ENCODE data around the gene AGBL4.

Gene AGBL4

GRCh38 chr1:48948562-48948961 is 1075.2 kb downstream of the AGBL4 start:
- Histone ChIP-seq H3K36me3 (ENCODE audit: insufficient read depth, low read length) (no peaks in the 10 kb centered on the region), H3K27ac (ENCODE audit: low read depth, low read length) (no peak overlapping the region), H3K4me1 (ENCODE audit: control insufficient read depth, insufficient read depth, low read length, unreplicated experiment) (no peaks in the 10 kb centered on the region), H3K27me3 (ENCODE audit: insufficient read depth, low read length) (no peaks in the 10 kb centered on the region), H3K79me2 (ENCODE audit: control insufficient read depth, insufficient read depth, low read length, unreplicated experiment) (no peaks in the 10 kb centered on the region), H3K4me3 (ENCODE audit: low read depth, low read length) (no peak overlapping the region), H2AFZ (ENCODE audit: low read length, unreplicated experiment) (no peak overlapping the region)

GRCh38 chr1:48947761-48948537 is 1075.8 kb downstream of the AGBL4 start:
- H3K79me2 ChIP-seq (ENCODE audit: control insufficient read depth, insufficient read depth, low read length, unreplicated experiment), result no peaks in the 10 kb centered on the region
- H3K4me3 ChIP-seq (ENCODE audit: low read depth, low read length), result no peak overlapping the region
- no peaks in the 10 kb centered on the region for H3K27me3 ChIP-seq (ENCODE audit: insufficient read depth, low read length)
- H3K36me3 ChIP-seq (ENCODE audit: insufficient read depth, low read length), result no peaks in the 10 kb centered on the region
- no peaks in the 10 kb centered on the region for H3K4me1 ChIP-seq (ENCODE audit: control insufficient read depth, insufficient read depth, low read length, unreplicated experiment)
- no peak overlapping the region for H2AFZ ChIP-seq (ENCODE audit: low read length, unreplicated experiment)
- H3K27ac ChIP-seq (ENCODE audit: low read depth, low read length), result no peak overlapping the region

- Histone ChIP-seq H2AFZ (ENCODE audit: low read length, unreplicated experiment) (no peak overlapping the region), H3K36me3 (ENCODE audit: insufficient read depth, low read length) (no peaks in the 10 kb centered on the region), H3K27me3 (ENCODE audit: insufficient read depth, low read length) (no peaks in the 10 kb centered on the region), H3K27ac (ENCODE audit: low read depth, low read length) (no peak overlapping the region), H3K79me2 (ENCODE audit: control insufficient read depth, insufficient read depth, low read length, unreplicated experiment) (no peaks in the 10 kb centered on the region), H3K4me3 (ENCODE audit: low read depth, low read length) (no peak overlapping the region), H3K4me1 (ENCODE audit: control insufficient read depth, insufficient read depth, low read length, unreplicated experiment) (no peaks in the 10 kb centered on the region)
These were observed 1077.7 kb downstream of the AGBL4 start for GRCh38 chr1:48946070-48946469.

GRCh38 chr1:48944811-48945210 is 1078.9 kb downstream of the AGBL4 start:
- Histone ChIP-seq H3K27ac (ENCODE audit: low read depth, low read length) (no peak overlapping the region), H3K27me3 (ENCODE audit: insufficient read depth, low read length) (no peaks in the 10 kb centered on the region), H3K79me2 (ENCODE audit: control insufficient read depth, insufficient read depth, low read length, unreplicated experiment) (no peaks in the 10 kb centered on the region), H3K4me3 (ENCODE audit: low read depth, low read length) (no peak overlapping the region), H3K36me3 (ENCODE audit: insufficient read depth, low read length) (no peaks in the 10 kb centered on the region), H3K4me1 (ENCODE audit: control insufficient read depth, insufficient read depth, low read length, unreplicated experiment) (no peaks in the 10 kb centered on the region), H2AFZ (ENCODE audit: low read length, unreplicated experiment) (no peak overlapping the region)

- no peak overlapping the region for H2AFZ ChIP-seq (ENCODE audit: low read length, unreplicated experiment)
- H3K27ac ChIP-seq (ENCODE audit: low read depth, low read length), result no peak overlapping the region
- H3K79me2 ChIP-seq (ENCODE audit: control insufficient read depth, insufficient read depth, low read length, unreplicated experiment), result no peaks in the 10 kb centered on the region
- no peaks in the 10 kb centered on the region for H3K27me3 ChIP-seq (ENCODE audit: insufficient read depth, low read length)
- H3K36me3 ChIP-seq (ENCODE audit: insufficient read depth, low read length), result no peaks in the 10 kb centered on the region
- H3K4me1 ChIP-seq (ENCODE audit: control insufficient read depth, insufficient read depth, low read length, unreplicated experiment), result no peaks in the 10 kb centered on the region
- no peak overlapping the region for H3K4me3 ChIP-seq (ENCODE audit: low read depth, low read length)
These were observed 1079.9 kb downstream of the AGBL4 start for GRCh38 chr1:48943826-48944225.

- H3K27ac ChIP-seq (ENCODE audit: low read depth, low read length), result no peak overlapping the region
These were observed 1080.4 kb downstream of the AGBL4 start for GRCh38 chr1:48943393-48943792.

GRCh38 chr1:48940962-48941732 is 1082.6 kb downstream of the AGBL4 start:
- Histone ChIP-seq H3K4me1 (ENCODE audit: control insufficient read depth, insufficient read depth, low read length, unreplicated experiment) (no peaks in the 10 kb centered on the region), H3K36me3 (ENCODE audit: insufficient read depth, low read length) (no peaks in the 10 kb centered on the region), H3K27me3 (ENCODE audit: insufficient read depth, low read length) (no peaks in the 10 kb centered on the region), H3K79me2 (ENCODE audit: control insufficient read depth, insufficient read depth, low read length, unreplicated experiment) (no peaks in the 10 kb centered on the region), H3K27ac (ENCODE audit: low read depth, low read length) (no peak overlapping the region), H2AFZ (ENCODE audit: low read length, unreplicated experiment) (no peak overlapping the region), H3K4me3 (ENCODE audit: low read depth, low read length) (no peak overlapping the region)

More at GRCh38 chr1:48943393-48943792, 1080.4 kb downstream of the AGBL4 start:
- no peaks in the 10 kb centered on the region for H3K36me3 ChIP-seq (ENCODE audit: insufficient read depth, low read length)
- no peaks in the 10 kb centered on the region for H3K4me1 ChIP-seq (ENCODE audit: control insufficient read depth, insufficient read depth, low read length, unreplicated experiment)
- no peaks in the 10 kb centered on the region for H3K79me2 ChIP-seq (ENCODE audit: control insufficient read depth, insufficient read depth, low read length, unreplicated experiment)
- H3K27me3 ChIP-seq (ENCODE audit: insufficient read depth, low read length), result no peaks in the 10 kb centered on the region
- H3K4me3 ChIP-seq (ENCODE audit: low read depth, low read length), result no peak overlapping the region
- no peak overlapping the region for H2AFZ ChIP-seq (ENCODE audit: low read length, unreplicated experiment)

GRCh38 chr1:48940354-48940753 is 1083.4 kb downstream of the AGBL4 start:
- Histone ChIP-seq H3K4me1 (ENCODE audit: control insufficient read depth, insufficient read depth, low read length, unreplicated experiment) (no peaks in the 10 kb centered on the region), H3K4me3 (ENCODE audit: low read depth, low read length) (no peak overlapping the region), H3K36me3 (ENCODE audit: insufficient read depth, low read length) (no peaks in the 10 kb centered on the region), H2AFZ (ENCODE audit: low read length, unreplicated experiment) (no peak overlapping the region), H3K27me3 (ENCODE audit: insufficient read depth, low read length) (no peaks in the 10 kb centered on the region), H3K79me2 (ENCODE audit: control insufficient read depth, insufficient read depth, low read length, unreplicated experiment) (no peaks in the 10 kb centered on the region), H3K27ac (ENCODE audit: low read depth, low read length) (no peak overlapping the region)

GRCh38 chr1:48939828-48940227 is 1083.9 kb downstream of the AGBL4 start:
- no peaks in the 10 kb centered on the region for H3K79me2 ChIP-seq (ENCODE audit: control insufficient read depth, insufficient read depth, low read length, unreplicated experiment)
- no peak overlapping the region for H3K4me3 ChIP-seq (ENCODE audit: low read depth, low read length)
- H2AFZ ChIP-seq (ENCODE audit: low read length, unreplicated experiment), result no peak overlapping the region
- H3K4me1 ChIP-seq (ENCODE audit: control insufficient read depth, insufficient read depth, low read length, unreplicated experiment), result no peaks in the 10 kb centered on the region
- H3K27ac ChIP-seq (ENCODE audit: low read depth, low read length), result no peak overlapping the region
- no peaks in the 10 kb centered on the region for H3K27me3 ChIP-seq (ENCODE audit: insufficient read depth, low read length)
- no peaks in the 10 kb centered on the region for H3K36me3 ChIP-seq (ENCODE audit: insufficient read depth, low read length)

- Histone ChIP-seq H3K4me1 (ENCODE audit: control insufficient read depth, insufficient read depth, low read length, unreplicated experiment) (no peaks in the 10 kb centered on the region), H3K36me3 (ENCODE audit: insufficient read depth, low read length) (no peaks in the 10 kb centered on the region), H3K4me3 (ENCODE audit: low read depth, low read length) (no peak overlapping the region), H3K27ac (ENCODE audit: low read depth, low read length) (no peak overlapping the region), H2AFZ (ENCODE audit: low read length, unreplicated experiment) (no peak overlapping the region), H3K27me3 (ENCODE audit: insufficient read depth, low read length) (no peaks in the 10 kb centered on the region), H3K79me2 (ENCODE audit: control insufficient read depth, insufficient read depth, low read length, unreplicated experiment) (no peaks in the 10 kb centered on the region)
These were observed 1084.7 kb downstream of the AGBL4 start for GRCh38 chr1:48939042-48939441.

GRCh38 chr1:48937732-48938131 is 1086.0 kb downstream of the AGBL4 start:
- H3K4me3 ChIP-seq (ENCODE audit: low read depth, low read length), result no peak overlapping the region
- no peaks in the 10 kb centered on the region for H3K27me3 ChIP-seq (ENCODE audit: insufficient read depth, low read length)
- H2AFZ ChIP-seq (ENCODE audit: low read length, unreplicated experiment), result no peak overlapping the region
- no peaks in the 10 kb centered on the region for H3K36me3 ChIP-seq (ENCODE audit: insufficient read depth, low read length)
- no peaks in the 10 kb centered on the region for H3K79me2 ChIP-seq (ENCODE audit: control insufficient read depth, insufficient read depth, low read length, unreplicated experiment)
- no peaks in the 10 kb centered on the region for H3K4me1 ChIP-seq (ENCODE audit: control insufficient read depth, insufficient read depth, low read length, unreplicated experiment)
- H3K27ac ChIP-seq (ENCODE audit: low read depth, low read length), result no peak overlapping the region

All from ACC112 (cell line).